ENCODE data around the gene FLOT1.
A peak's percentile ranks its signal among the peaks of the same experiment; 100 is the strongest.
"Not testable (repeated sequence)": the region's sequence is repeated elsewhere in the genome, so short reads cannot be mapped to it uniquely, and the experiment has no call there.

Gene FLOT1

GRCh38 chr6:30723159-30723842, 19.2 kb downstream of the FLOT1 start:
- 90% methylated on average over 11 of the region's 16 CpGs for WGBS (ENCODE audit: insufficient coverage)
- ChIA-PET POLR2A (interaction anchor here (5.4 kb wide), 1 partner anchor 41 kb away, joined by 56 read pairs; no protein-coding TSS in a partner anchor), CTCF (interaction anchor here (0.9 to 30.1 kb wide), 19 partner anchors 8 to 367 kb away, joined by 3 to 622 read pairs (median 8); partner anchors contain the start of genes DHX16 and NRM)
- H3K27me3 ChIP-seq (replicated peaks in 2 of 5; ENCODE audit: control insufficient read depth in 4 of 5, insufficient read depth in 5 of 5, low read length in 4 of 5); DNase-seq; H3K9me3 ChIP-seq (ENCODE audit: control extremely low read depth in 1 of 5, control insufficient read depth in 4 of 5, insufficient read depth in 2 of 5, low read depth in 1 of 5, low read length in 4 of 5): not testable (repeated sequence)
- Histone ChIP-seq H3K4me1 (ENCODE audit: control extremely low read depth in 1 of 4, control insufficient read depth in 4 of 4, insufficient read depth in 4 of 4, low read length in 3 of 4) (peaks cover 12 to 47% (median 41%) of the 10 kb centered on the region in 4 experiments), H3K4me3 (ENCODE audit: control insufficient read depth in 1 of 7, extremely low read depth in 1 of 7, insufficient read depth in 4 of 7, low read depth in 2 of 7, low read length in 6 of 7) (peak overlapping the region in 1 of 7 experiments; percentile 99), H3K27ac (ENCODE audit: insufficient read depth in 1 of 2, low read depth in 1 of 2, low read length in 2 of 2, poor library complexity in 1 of 2, severe bottlenecking in 2 of 2) (peak overlapping the region in 1 of 2 experiments; percentile 43), H3K36me3 (ENCODE audit: control insufficient read depth in 4 of 4, insufficient read depth in 4 of 4, low read length in 3 of 4) (peaks cover 8 to 56% (median 41%) of the 10 kb centered on the region in 4 experiments)

DNA sequence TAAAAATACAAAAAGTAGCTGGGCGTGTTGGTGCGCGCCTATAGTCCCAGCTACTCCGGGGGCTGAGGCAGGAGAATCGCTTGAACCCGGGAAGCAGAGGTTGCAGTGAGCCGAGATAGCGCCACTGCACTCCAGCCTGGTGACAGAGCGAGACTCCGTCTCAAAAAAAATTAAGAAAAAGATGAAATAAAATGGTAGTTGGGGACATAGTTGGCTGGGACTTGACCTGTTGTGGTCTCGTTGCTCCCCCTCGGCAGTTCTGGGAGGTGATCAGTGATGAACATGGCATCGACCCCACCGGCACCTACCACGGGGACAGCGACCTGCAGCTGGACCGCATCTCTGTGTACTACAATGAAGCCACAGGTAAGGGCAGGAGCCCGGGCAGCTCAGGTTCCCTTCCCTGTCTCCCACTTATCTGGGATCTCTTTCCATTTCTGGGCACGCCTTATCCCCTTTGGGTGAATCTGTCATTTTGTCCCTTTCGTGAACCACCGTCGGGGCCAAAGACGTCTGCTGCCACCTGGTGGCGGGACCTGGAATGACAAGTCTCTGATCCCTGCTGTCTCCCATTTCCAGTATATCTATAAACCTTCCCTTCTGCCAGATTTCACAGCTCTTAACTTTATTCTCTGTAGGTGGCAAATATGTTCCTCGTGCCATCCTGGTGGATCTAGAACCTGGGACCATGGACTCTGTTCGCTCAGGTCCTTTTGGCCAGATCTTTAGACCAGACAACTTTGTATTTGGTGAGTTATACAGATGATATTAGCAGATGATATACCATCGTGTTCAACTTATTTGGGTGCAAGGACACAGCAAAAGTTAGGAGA, 20.0 kb downstream of the FLOT1 start:
- ChIA-PET CTCF (interaction anchor here (0.9 to 30.1 kb wide), 26 partner anchors 9 to 368 kb away, joined by 3 to 622 read pairs (median 6); partner anchors contain the start of genes DHX16, FLOT1, MRPS18B and NRM), POLR2A (interaction anchor here (1.1 to 5.4 kb wide), 3 partner anchors 35 to 48 kb away, joined by 9 to 56 read pairs (median 13); no protein-coding TSS in a partner anchor)
- H3K27me3 ChIP-seq (replicated peaks in 2 of 5; ENCODE audit: control insufficient read depth in 4 of 5, insufficient read depth in 5 of 5, low read length in 4 of 5), result no peaks in the 10 kb centered on the region
- peak overlapping the region in 6 of 7 experiments; percentile 68 to 100 (median 84) for H3K4me3 ChIP-seq (ENCODE audit: control insufficient read depth in 1 of 7, extremely low read depth in 1 of 7, insufficient read depth in 4 of 7, low read depth in 2 of 7, low read length in 6 of 7)
- H3K27ac ChIP-seq (ENCODE audit: insufficient read depth in 1 of 2, low read depth in 1 of 2, low read length in 2 of 2, poor library complexity in 1 of 2, severe bottlenecking in 2 of 2), result peak overlapping the region in 1 of 2 experiments; percentile 81
- H3K9me3 ChIP-seq (ENCODE audit: control extremely low read depth in 1 of 5, control insufficient read depth in 4 of 5, insufficient read depth in 2 of 5, low read depth in 1 of 5, low read length in 4 of 5), result no peaks in the 10 kb centered on the region
- WGBS (ENCODE audit: insufficient coverage), result 25% methylated on average over 27 of the region's 27 CpGs
- H3K36me3 ChIP-seq (ENCODE audit: control insufficient read depth in 4 of 4, insufficient read depth in 4 of 4, low read length in 3 of 4), result peaks cover 8 to 48% (median 37%) of the 10 kb centered on the region in 4 experiments
- H3K4me1 ChIP-seq (ENCODE audit: control extremely low read depth in 1 of 4, control insufficient read depth in 4 of 4, insufficient read depth in 4 of 4, low read length in 3 of 4), result peaks cover 14 to 50% (median 42%) of the 10 kb centered on the region in 4 experiments
- DNase-seq, result peak; percentile 72 to 87 (median 77)

DNA sequence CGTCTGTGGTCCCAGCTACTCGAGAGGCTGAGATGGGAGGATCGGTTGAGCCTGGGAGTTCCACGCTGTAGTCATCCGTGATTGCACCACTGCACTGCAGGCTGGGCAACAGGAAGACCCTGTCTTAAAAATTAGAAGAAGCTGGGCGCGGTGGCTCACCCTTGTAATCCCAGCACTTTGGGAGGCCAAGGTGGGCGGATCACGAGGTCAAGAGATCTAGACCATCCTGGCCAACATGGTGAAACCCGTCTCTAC, 20.5 kb downstream of the FLOT1 start:
- DNase-seq, result peak in 2 of 3 donors; percentile 22 to 42
- H3K27me3 ChIP-seq (replicated peaks in 2 of 5; ENCODE audit: control insufficient read depth in 4 of 5, insufficient read depth in 5 of 5, low read length in 4 of 5); H3K9me3 ChIP-seq (ENCODE audit: control extremely low read depth in 1 of 5, control insufficient read depth in 4 of 5, insufficient read depth in 2 of 5, low read depth in 1 of 5, low read length in 4 of 5): not testable (repeated sequence)
- Histone ChIP-seq H3K36me3 (ENCODE audit: control insufficient read depth in 4 of 4, insufficient read depth in 4 of 4, low read length in 3 of 4) (peaks cover 8 to 45% (median 35%) of the 10 kb centered on the region in 4 experiments), H3K4me1 (ENCODE audit: control extremely low read depth in 1 of 4, control insufficient read depth in 4 of 4, insufficient read depth in 4 of 4, low read length in 3 of 4) (peaks cover 14 to 50% (median 42%) of the 10 kb centered on the region in 4 experiments), H3K4me3 (ENCODE audit: control insufficient read depth in 1 of 7, extremely low read depth in 1 of 7, insufficient read depth in 4 of 7, low read depth in 2 of 7, low read length in 6 of 7) (peak overlapping the region; percentile 52 to 100 (median 77)), H3K27ac (ENCODE audit: insufficient read depth in 1 of 2, low read depth in 1 of 2, low read length in 2 of 2, poor library complexity in 1 of 2, severe bottlenecking in 2 of 2) (peak overlapping the region in 1 of 2 experiments; percentile 81)
- CTCF ChIA-PET, result interaction anchor here (1.1 to 30.1 kb wide), 22 partner anchors 9 to 368 kb away, joined by 3 to 622 read pairs (median 6); partner anchors contain the start of genes DHX16, FLOT1, MRPS18B and NRM
- POLR2A ChIA-PET, result interaction anchor here (0.6 to 5.4 kb wide), 7 partner anchors 10 to 106 kb away, joined by 3 to 56 read pairs (median 4); no protein-coding TSS in a partner anchor
- 21% methylated on average over 9 of the region's 10 CpGs for WGBS (ENCODE audit: insufficient coverage)

- 1% methylated on average over 68 of the region's 71 CpGs for WGBS (ENCODE audit: insufficient coverage)
- peak overlapping the region; percentile 52 to 100 (median 99) for H3K4me3 ChIP-seq (ENCODE audit: control insufficient read depth in 1 of 7, extremely low read depth in 1 of 7, insufficient read depth in 4 of 7, low read depth in 2 of 7, low read length in 6 of 7)
- POLR2A ChIA-PET, result interaction anchor here (0.6 to 5.4 kb wide), 9 partner anchors 10 to 165 kb away, joined by 3 to 56 read pairs (median 3); partner anchors contain the start of genes GNL1 and PRR3
- peaks cover 8 to 44% (median 32%) of the 10 kb centered on the region in 4 experiments for H3K36me3 ChIP-seq (ENCODE audit: control insufficient read depth in 4 of 4, insufficient read depth in 4 of 4, low read length in 3 of 4)
- peak overlapping the region; percentile 79 to 93 for H3K27ac ChIP-seq (ENCODE audit: insufficient read depth in 1 of 2, low read depth in 1 of 2, low read length in 2 of 2, poor library complexity in 1 of 2, severe bottlenecking in 2 of 2)
- H3K4me1 ChIP-seq (ENCODE audit: control extremely low read depth in 1 of 4, control insufficient read depth in 4 of 4, insufficient read depth in 4 of 4, low read length in 3 of 4), result peaks cover 18 to 55% (median 47%) of the 10 kb centered on the region in 4 experiments
- CTCF ChIA-PET, result interaction anchor here (0.9 to 30.1 kb wide), 17 partner anchors 9 to 238 kb away, joined by 3 to 622 read pairs (median 7); partner anchors contain the start of genes DHX16, FLOT1, MRPS18B and NRM
- no peaks in the 10 kb centered on the region for H3K27me3 ChIP-seq (replicated peaks in 2 of 5; ENCODE audit: control insufficient read depth in 4 of 5, insufficient read depth in 5 of 5, low read length in 4 of 5)
- peak; percentile 91 to 97 (median 95) for DNase-seq
- H3K9me3 ChIP-seq (ENCODE audit: control extremely low read depth in 1 of 5, control insufficient read depth in 4 of 5, insufficient read depth in 2 of 5, low read depth in 1 of 5, low read length in 4 of 5), result no peaks in the 10 kb centered on the region
Observed at GRCh38 chr6:30721198-30722024, 21.1 kb downstream of the FLOT1 start.

DNA sequence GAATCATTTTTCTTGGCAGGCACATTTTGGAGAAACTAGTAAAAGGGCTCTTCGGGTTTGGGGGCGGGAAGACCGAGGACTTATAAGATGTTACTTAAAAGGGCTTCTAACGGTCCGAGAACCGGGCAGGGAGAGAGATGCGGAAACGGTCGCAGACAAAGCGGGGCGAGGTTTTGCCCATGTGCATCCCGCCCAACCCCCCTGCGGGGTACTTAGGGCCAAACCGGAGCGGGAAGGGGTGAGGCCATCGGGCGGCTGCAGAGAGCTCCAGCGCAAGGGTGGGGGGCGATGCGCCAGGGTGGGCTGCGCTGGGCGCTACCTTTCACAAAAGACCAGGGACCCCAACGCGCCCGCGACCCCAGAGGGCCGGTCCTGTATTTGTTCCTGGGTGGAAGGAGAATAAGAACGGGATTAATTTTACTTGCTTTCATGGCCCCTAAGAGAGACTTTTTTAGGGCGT, 21.7 kb downstream of the FLOT1 start:
- POLR2A ChIA-PET, result interaction anchor here (0.6 to 5.4 kb wide), 7 partner anchors 11 to 189 kb away, joined by 3 to 56 read pairs (median 3); partner anchors contain the start of genes GNL1 and PRR3
- DNase-seq, result peak; percentile 42 to 77 (median 71)
- peaks cover 19 to 61% (median 48%) of the 10 kb centered on the region in 4 experiments for H3K4me1 ChIP-seq (ENCODE audit: control extremely low read depth in 1 of 4, control insufficient read depth in 4 of 4, insufficient read depth in 4 of 4, low read length in 3 of 4)

More for the DNA sequence above, 21.7 kb downstream of the FLOT1 start:
- Histone ChIP-seq H3K4me3 (ENCODE audit: control insufficient read depth in 1 of 7, extremely low read depth in 1 of 7, insufficient read depth in 4 of 7, low read depth in 2 of 7, low read length in 6 of 7) (peak overlapping the region; percentile 73 to 100 (median 99)), H3K9me3 (ENCODE audit: control extremely low read depth in 1 of 5, control insufficient read depth in 4 of 5, insufficient read depth in 2 of 5, low read depth in 1 of 5, low read length in 4 of 5) (no peaks in the 10 kb centered on the region), H3K36me3 (ENCODE audit: control insufficient read depth in 4 of 4, insufficient read depth in 4 of 4, low read length in 3 of 4) (peaks cover 6 to 41% (median 29%) of the 10 kb centered on the region in 4 experiments), H3K27ac (ENCODE audit: insufficient read depth in 1 of 2, low read depth in 1 of 2, low read length in 2 of 2, poor library complexity in 1 of 2, severe bottlenecking in 2 of 2) (peak overlapping the region; percentile 79 to 93), H3K27me3 (replicated peaks in 2 of 5; ENCODE audit: control insufficient read depth in 4 of 5, insufficient read depth in 5 of 5, low read length in 4 of 5) (no peaks in the 10 kb centered on the region)
- 0% methylated on average over 29 of the region's 29 CpGs for WGBS (ENCODE audit: insufficient coverage)
- CTCF ChIA-PET, result interaction anchor here (0.9 to 30.1 kb wide), 9 partner anchors 9 to 238 kb away, joined by 3 to 622 read pairs (median 17); partner anchors contain the start of genes DHX16 and FLOT1
